Stimulated activated CD8-positive, alpha-beta memory T cell treated with anti-CD3 and anti-CD28 coated beads, Interleukin-15, amount 100 ng/mL, for 48 hours (primary cell): ENCODE results near the gene CRABP1.

Source experiments
- DNase-seq, 2 donors: peaks; one replicate each; pipeline ENCODE4 v3.0.0-alpha.2; 2020; ENCODE audit warnings: low read depth in 2 of 2

The CRABP1 gene

GRCh38 chr15:78317145-78317836, 22.9 kb upstream of the CRABP1 start:
- no peak for DNase-seq

- no peak for DNase-seq
Observed at GRCh38 chr15:78319588-78319987, 20.6 kb upstream of the CRABP1 start.

- DNase-seq, result no peak
Observed at GRCh38 chr15:78320183-78320582, 20.0 kb upstream of the CRABP1 start.

- DNase-seq, result no peak
Observed at GRCh38 chr15:78321041-78321570, 19.0 kb upstream of the CRABP1 start.

GRCh38 chr15:78321786-78322185, 18.4 kb upstream of the CRABP1 start:
- no peak for DNase-seq

- DNase-seq, result no peak
Observed at GRCh38 chr15:78322243-78322642, 17.9 kb upstream of the CRABP1 start.

GRCh38 chr15:78322724-78323521, 17.2 kb upstream of the CRABP1 start:
- no peak for DNase-seq

- no peak for DNase-seq
Observed at GRCh38 chr15:78323693-78324092, 16.5 kb upstream of the CRABP1 start.

- DNase-seq, result no peak
Observed at GRCh38 chr15:78324144-78324543, 16.0 kb upstream of the CRABP1 start.

GRCh38 chr15:78325092-78325843, 14.9 kb upstream of the CRABP1 start:
- DNase-seq, result no peak

GRCh38 chr15:78327466-78327865, 12.7 kb upstream of the CRABP1 start:
- no peak for DNase-seq

- no peak for DNase-seq
Observed at GRCh38 chr15:78329625-78330024, 10.5 kb upstream of the CRABP1 start.

GRCh38 chr15:78334845-78335244, 5.3 kb upstream of the CRABP1 start:
- no peak for DNase-seq

GRCh38 chr15:78335985-78336384, 4.2 kb upstream of the CRABP1 start:
- no peak for DNase-seq

- DNase-seq, result no peak
Observed at GRCh38 chr15:78338781-78339180, 1.4 kb upstream of the CRABP1 start.

- no peak for DNase-seq
Observed at GRCh38 chr15:78339559-78339958, 594 bp upstream of the CRABP1 start.

- no peak for DNase-seq
Observed at GRCh38 chr15:78341057-78341987, 1.2 kb downstream of the CRABP1 start.

- no peak for DNase-seq
Observed at GRCh38 chr15:78342021-78342420, 1.9 kb downstream of the CRABP1 start.

GRCh38 chr15:78343276-78344060, 3.3 kb downstream of the CRABP1 start:
- DNase-seq, result no peak

GRCh38 chr15:78345396-78346125, 5.4 kb downstream of the CRABP1 start:
- no peak for DNase-seq
